CD4-positive, alpha-beta T cell treated with Interferon gamma for 1 hour (primary cell): ENCODE data around the gene AMDHD2.

Source experiments
- DNase-seq: peaks from one replicate; pipeline ENCODE4 v3.0.0-alpha.2; 2020

The AMDHD2 gene

GRCh38 chr16:2483939-2484897, 36.0 kb upstream of the AMDHD2 start:
- DNase-seq = no peak

GRCh38 chr16:2484898-2485508, 35.2 kb upstream of the AMDHD2 start:
- DNase-seq = no peak

- no peak for DNase-seq
Observed at GRCh38 chr16:2485811-2486507, 34.2 kb upstream of the AMDHD2 start.

- DNase-seq = peak; percentile 88
Observed at GRCh38 chr16:2486645-2487516, 33.3 kb upstream of the AMDHD2 start.

GRCh38 chr16:2487517-2487842, 32.7 kb upstream of the AMDHD2 start:
- DNase-seq = no peak

GRCh38 chr16:2487903-2488531, 32.2 kb upstream of the AMDHD2 start:
- DNase-seq = peak; percentile 24

- DNase-seq = no peak
Observed at GRCh38 chr16:2489581-2489980, 30.6 kb upstream of the AMDHD2 start.

GRCh38 chr16:2490190-2491105, 29.7 kb upstream of the AMDHD2 start:
- DNase-seq = no peak

- DNase-seq = no peak
Observed at GRCh38 chr16:2492292-2492691, 27.9 kb upstream of the AMDHD2 start.

- DNase-seq = no peak
Observed at GRCh38 chr16:2493605-2494004, 26.6 kb upstream of the AMDHD2 start.

- no peak for DNase-seq
Observed at GRCh38 chr16:2494616-2495015, 25.6 kb upstream of the AMDHD2 start.

GRCh38 chr16:2495041-2495440, 25.1 kb upstream of the AMDHD2 start:
- DNase-seq = no peak

GRCh38 chr16:2496223-2497115, 23.7 kb upstream of the AMDHD2 start:
- DNase-seq = no peak

- no peak for DNase-seq
Observed at GRCh38 chr16:2497116-2497630, 23.0 kb upstream of the AMDHD2 start.

- DNase-seq = no peak
Observed at GRCh38 chr16:2497695-2498484, 22.3 kb upstream of the AMDHD2 start.

GRCh38 chr16:2498531-2499253, 21.5 kb upstream of the AMDHD2 start:
- no peak for DNase-seq

GRCh38 chr16:2499454-2499853, 20.7 kb upstream of the AMDHD2 start:
- no peak for DNase-seq

- no peak for DNase-seq
Observed at GRCh38 chr16:2499890-2500429, 20.2 kb upstream of the AMDHD2 start.
